ENCODE data around the gene TATDN2.

TATDN2 gene

GRCh38 chr3:10320320-10320677, 72.0 kb downstream of the TATDN2 start:
- no peak for DNase-seq (ENCODE audit: low spot score)

GRCh38 chr3:10321630-10322351, 73.5 kb downstream of the TATDN2 start:
- DNase-seq (ENCODE audit: low spot score): no peak

GRCh38 chr3:10322352-10322710, 74.1 kb downstream of the TATDN2 start:
- no peak for DNase-seq (ENCODE audit: low spot score)

GRCh38 chr3:10327592-10327991, 79.3 kb downstream of the TATDN2 start:
- DNase-seq (ENCODE audit: low spot score): no peak

GRCh38 chr3:10328460-10329071, 80.3 kb downstream of the TATDN2 start:
- no peak for DNase-seq (ENCODE audit: low spot score)

GRCh38 chr3:10329495-10330015, 81.3 kb downstream of the TATDN2 start:
- DNase-seq (ENCODE audit: low spot score): no peak

GRCh38 chr3:10330319-10330718, 82.1 kb downstream of the TATDN2 start:
- DNase-seq (ENCODE audit: low spot score): no peak

All from globus pallidus (tissue), 1 donor.